Trophoblast cell (in vitro differentiated cells and primary cell): ENCODE results near the gene BTBD9.

Experiments used
- DNase-seq, 2 donors: peaks; one replicate each; pipeline ENCODE4 v3.0.0-alpha.2; 2016
- H2AFZ ChIP-seq: 2 replicates; pipeline ENCODE4 v1.6.1; 2013; ENCODE audit warnings: low read length, moderate library complexity, mild to moderate bottlenecking; ENCODE audit not compliant: insufficient read depth, poor library complexity
- H2AK5ac ChIP-seq: 2 replicates; pipeline ENCODE4 v1.6.1; 2013; ENCODE audit warnings: mild to moderate bottlenecking, low read length
- H2BK120ac ChIP-seq: 2 replicates; pipeline ENCODE4 v1.6.1; 2013; ENCODE audit warnings: low read length, mild to moderate bottlenecking, moderate library complexity; ENCODE audit not compliant: insufficient read depth, poor library complexity
- H2BK12ac ChIP-seq: 2 replicates; pipeline ENCODE4 v1.6.1; 2013; ENCODE audit warnings: mild to moderate bottlenecking, low read length, moderate library complexity
- H2BK5ac ChIP-seq: 2 replicates; pipeline ENCODE4 v1.6.1; 2013; ENCODE audit warnings: low read length, low read depth, moderate library complexity, mild to moderate bottlenecking; ENCODE audit not compliant: poor library complexity
- H3K14ac ChIP-seq: 2 replicates; pipeline ENCODE4 v1.6.1; 2013; ENCODE audit warnings: mild to moderate bottlenecking, low read length
- H3K18ac ChIP-seq: 2 replicates; pipeline ENCODE4 v1.6.1; 2013; ENCODE audit warnings: mild to moderate bottlenecking, low read length
- H3K23ac ChIP-seq: 2 replicates; pipeline ENCODE4 v1.6.1; 2013; ENCODE audit warnings: low read length
- H3K27ac ChIP-seq: 2 replicates; pipeline ENCODE4 v1.5.1; 2013; ENCODE audit warnings: low read depth, mild to moderate bottlenecking, inconsistent platforms, low read length, moderate library complexity
- H3K27me3 ChIP-seq: 2 replicates; pipeline ENCODE4 v1.6.1; 2013; ENCODE audit warnings: inconsistent platforms, mild to moderate bottlenecking, low read length, moderate library complexity; ENCODE audit not compliant: insufficient read depth
- H3K36me3 ChIP-seq, 2 experiments: 1 replicate in 1 of 2; 2 replicates in 1 of 2; pipeline ENCODE4 v1.6.1; 2013; ENCODE audit warnings: low read length in 2 of 2, mild to moderate bottlenecking in 2 of 2, moderate library complexity in 1 of 2; ENCODE audit not compliant: insufficient read depth in 2 of 2, control insufficient read depth in 1 of 2
- H3K4ac ChIP-seq: 2 replicates; pipeline ENCODE4 v1.6.1; 2013; ENCODE audit warnings: low read depth, mild to moderate bottlenecking, low read length, moderate library complexity
- H3K4me1 ChIP-seq, 2 experiments: 1 replicate in 1 of 2; 2 replicates in 1 of 2; pipeline ENCODE4 v1.6.1; 2013; ENCODE audit warnings: low read length in 2 of 2, mild to moderate bottlenecking in 2 of 2, moderate library complexity in 1 of 2; ENCODE audit not compliant: insufficient read depth in 2 of 2, control insufficient read depth in 1 of 2
- H3K4me2 ChIP-seq: 2 replicates; pipeline ENCODE4 v1.6.1; 2013; ENCODE audit warnings: inconsistent platforms, mild to moderate bottlenecking, low read length, moderate library complexity
- H3K4me3 ChIP-seq: 2 replicates; pipeline ENCODE4 v1.5.1; 2013; ENCODE audit warnings: mild to moderate bottlenecking, low read depth, low read length, inconsistent platforms
- H3K79me1 ChIP-seq: one replicate; pipeline ENCODE4 v1.6.1; 2013; ENCODE audit warnings: low read length
- H3K79me2 ChIP-seq: 2 replicates; pipeline ENCODE4 v1.6.1; 2013; ENCODE audit warnings: low read length, mild to moderate bottlenecking; ENCODE audit not compliant: control insufficient read depth, insufficient read depth, poor library complexity
- H3K9ac ChIP-seq: 2 replicates; pipeline ENCODE4 v1.6.1; 2013; ENCODE audit warnings: mild to moderate bottlenecking, low read length
- H3K9me3 ChIP-seq: 2 replicates; pipeline ENCODE4 v1.6.1; 2013; ENCODE audit warnings: low read depth, mild to moderate bottlenecking, control low read depth, inconsistent platforms, low read length; ENCODE audit not compliant: insufficient read depth
- H4K12ac ChIP-seq: 2 replicates; pipeline ENCODE4 v1.6.1; 2013; ENCODE audit warnings: low read depth, mild to moderate bottlenecking, low read length, moderate library complexity
- H4K8ac ChIP-seq: 2 replicates; pipeline ENCODE4 v1.6.1; 2013; ENCODE audit warnings: low read depth, mild to moderate bottlenecking, low read length, moderate library complexity
- H4K91ac ChIP-seq: one replicate; pipeline ENCODE4 v1.6.1; 2013; ENCODE audit warnings: low read depth, mild to moderate bottlenecking, low read length, moderate library complexity
- WGBS: extraction: QIAGEN DNeasy Blood & Tissue Kit; methylation state at CpG from one replicate; pipeline ENCODE4 v1.1.7; 2013; ENCODE audit warnings: missing lambda C conversion rate; ENCODE audit not compliant: insufficient read length, insufficient coverage; ENCODE audit errors: extremely low coverage; 5-methylcytosine and 5-hydroxymethylcytosine counted together

Gene BTBD9

GRCh38 chr6:38420207-38420606 is 219.5 kb downstream of the BTBD9 start:
- Histone ChIP-seq H3K36me3 (no peaks in the 10 kb centered on the region), H3K79me2 (no peaks in the 10 kb centered on the region), H2AK5ac (no peak overlapping the region), H3K9me3 (no peaks in the 10 kb centered on the region), H2AFZ (no peak overlapping the region), H3K18ac (no peak overlapping the region), H3K27me3 (no peaks in the 10 kb centered on the region), H2BK5ac (no peak overlapping the region), H3K4me1 (peaks cover 0 to 2% of the 10 kb centered on the region in 2 experiments), H3K23ac (no peak overlapping the region), H3K4me3 (no peak overlapping the region), H3K4me2 (no peak overlapping the region), H4K8ac (no peak overlapping the region), H2BK120ac (no peak overlapping the region), H3K79me1 (no peaks in the 10 kb centered on the region), H3K9ac (no peak overlapping the region), H2BK12ac (no peak overlapping the region), H3K27ac (no peak overlapping the region), H3K14ac (no peak overlapping the region), H3K4ac (no peak overlapping the region), H4K12ac (no peak overlapping the region), H4K91ac (no peak overlapping the region)
- no CpG with 5 or more reads among the region's 2 CpGs for WGBS
- no peak for DNase-seq

DNA sequence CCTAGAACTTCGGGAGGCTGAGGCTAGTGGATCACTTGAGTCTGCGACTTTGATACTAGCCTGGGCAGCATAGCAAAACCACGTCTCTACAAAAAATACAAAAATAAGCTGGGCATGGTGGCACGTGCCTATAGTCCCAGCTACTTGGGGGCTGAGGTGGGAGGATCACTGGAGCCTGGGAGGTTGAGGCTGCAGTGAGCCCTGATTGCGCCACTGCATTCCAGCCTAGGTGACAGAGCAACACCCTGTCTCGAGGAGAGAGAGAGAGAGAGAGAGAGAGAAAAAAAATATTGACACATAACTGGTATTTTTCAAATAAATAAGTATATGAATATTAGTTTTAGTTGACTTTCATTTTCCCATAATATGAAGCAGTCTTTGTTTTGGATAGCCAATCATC is 222.2 kb downstream of the BTBD9 start:
- Histone ChIP-seq H2AK5ac (no peak overlapping the region), H3K27me3 (no peaks in the 10 kb centered on the region), H4K8ac (no peak overlapping the region), H3K79me1 (no peaks in the 10 kb centered on the region), H2AFZ (no peak overlapping the region), H2BK120ac (no peak overlapping the region), H3K4me2 (no peak overlapping the region), H3K27ac (no peak overlapping the region), H3K23ac (no peak overlapping the region), H2BK5ac (no peak overlapping the region), H3K18ac (no peak overlapping the region), H4K91ac (no peak overlapping the region), H4K12ac (no peak overlapping the region), H3K4me1 (peaks cover 0 to 2% of the 10 kb centered on the region in 2 experiments), H3K4me3 (no peak overlapping the region), H3K79me2 (no peaks in the 10 kb centered on the region), H3K9me3 (no peaks in the 10 kb centered on the region), H3K14ac (no peak overlapping the region), H3K4ac (no peak overlapping the region), H2BK12ac (no peak overlapping the region), H3K9ac (no peak overlapping the region), H3K36me3 (no peaks in the 10 kb centered on the region)
- peak in 1 of 2 donors; percentile 37 for DNase-seq
- no CpG with 5 or more reads among the region's 6 CpGs for WGBS

DNA sequence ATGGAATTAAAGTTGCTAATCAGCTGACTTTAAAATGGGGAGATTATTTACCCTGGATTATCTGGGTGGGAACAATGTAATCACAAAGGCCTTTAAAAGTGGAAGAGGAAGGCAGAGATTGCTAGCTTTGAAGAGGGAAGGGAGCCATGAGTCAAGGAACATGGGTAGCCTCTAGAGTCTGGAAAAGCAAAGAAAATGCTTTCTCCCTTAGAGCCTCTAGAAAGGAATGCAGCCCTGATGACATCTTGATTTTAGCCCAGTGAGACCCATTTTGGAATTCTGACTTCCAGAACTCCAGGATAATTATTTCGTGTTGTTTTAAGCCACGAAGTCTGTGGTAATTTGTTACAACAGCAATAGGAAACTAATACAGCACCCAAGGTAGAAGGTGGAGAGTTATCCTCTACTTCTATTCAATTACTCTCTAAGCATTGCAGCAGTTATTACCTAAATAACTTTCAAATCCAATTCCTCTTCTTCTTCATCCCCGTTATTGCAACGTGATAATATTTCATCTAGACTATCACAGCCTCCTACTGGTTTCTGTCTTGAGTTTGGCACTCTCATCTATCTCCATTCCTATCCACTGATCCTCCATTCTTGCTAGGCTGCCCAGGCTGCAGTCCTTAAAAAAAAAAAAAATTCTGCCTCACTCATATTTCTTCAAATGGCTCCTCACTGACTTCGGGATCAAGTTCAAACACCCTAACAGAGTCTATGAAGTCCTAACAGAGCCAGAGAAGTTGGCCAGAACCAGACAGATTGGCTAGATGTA is 224.3 kb downstream of the BTBD9 start:
- H3K27me3 ChIP-seq: no peaks in the 10 kb centered on the region
- H2BK120ac ChIP-seq: no peak overlapping the region
- no peaks in the 10 kb centered on the region for H3K9me3 ChIP-seq
- no peak overlapping the region for H2AK5ac ChIP-seq
- no peak overlapping the region for H3K18ac ChIP-seq
- H4K8ac ChIP-seq: no peak overlapping the region
- H4K12ac ChIP-seq: no peak overlapping the region
- no peak overlapping the region for H3K27ac ChIP-seq
- peaks cover 0 to 2% of the 10 kb centered on the region in 2 experiments for H3K4me1 ChIP-seq
- no peaks in the 10 kb centered on the region for H3K36me3 ChIP-seq
- H4K91ac ChIP-seq: no peak overlapping the region
- WGBS: 100% methylated on average over 2 of the region's 5 CpGs
- H3K4me3 ChIP-seq: no peak overlapping the region
- H2BK5ac ChIP-seq: no peak overlapping the region
- no peaks in the 10 kb centered on the region for H3K79me1 ChIP-seq
- H3K79me2 ChIP-seq: no peaks in the 10 kb centered on the region
- no peak overlapping the region for H2BK12ac ChIP-seq
- peak in 1 of 2 donors; percentile 49 for DNase-seq
- no peak overlapping the region for H3K14ac ChIP-seq
- H3K23ac ChIP-seq: no peak overlapping the region
- no peak overlapping the region for H3K4me2 ChIP-seq
- H3K9ac ChIP-seq: no peak overlapping the region
- no peak overlapping the region for H2AFZ ChIP-seq
- no peak overlapping the region for H3K4ac ChIP-seq

- Histone ChIP-seq H4K91ac (no peak overlapping the region), H3K27ac (no peak overlapping the region), H2BK120ac (no peak overlapping the region), H3K4ac (no peak overlapping the region), H3K79me1 (no peaks in the 10 kb centered on the region), H3K4me2 (no peak overlapping the region), H3K9me3 (no peaks in the 10 kb centered on the region), H4K8ac (no peak overlapping the region), H3K4me3 (no peak overlapping the region), H3K36me3 (no peaks in the 10 kb centered on the region), H2BK12ac (no peak overlapping the region), H3K79me2 (no peaks in the 10 kb centered on the region), H4K12ac (no peak overlapping the region), H2AFZ (no peak overlapping the region), H3K14ac (no peak overlapping the region), H2BK5ac (no peak overlapping the region), H3K27me3 (no peaks in the 10 kb centered on the region), H3K23ac (no peak overlapping the region), H3K9ac (no peak overlapping the region), H3K18ac (no peak overlapping the region), H2AK5ac (no peak overlapping the region), H3K4me1 (peaks cover 0 to 2% of the 10 kb centered on the region in 2 experiments)
- no peak for DNase-seq
- no CpG with 5 or more reads among the region's 4 CpGs for WGBS
Measured at GRCh38 chr6:38413102-38413800, 226.5 kb downstream of the BTBD9 start.
